ENCODE data around the gene SRBD1. TPM values are rescaled to one million over a fixed set of nuclear protein-coding genes. Genes with fewer than 3 reads are reported as not detected.
A peak's percentile ranks its signal among the peaks of the same experiment; 100 is the strongest.

Gene SRBD1
- total RNA-seq, 2 donors from 2014 or later: 11.8 to 14.4 TPM

- Histone ChIP-seq H3K9ac (ENCODE audit: low read depth in 2 of 2, low read length in 2 of 2) (no peak overlapping the region), H3K9me3 (no peaks in the 10 kb centered on the region), H3K27ac (no peak overlapping the region), H3K4me1 (no peaks in the 10 kb centered on the region), H3K36me3 (no peaks in the 10 kb centered on the region), H3K27me3 (no peaks in the 10 kb centered on the region), H3K4me3 (no peak overlapping the region)
- TF ChIP-seq CTCF (IDR thresholded peaks at IDR 0.05): no peak
- intact Hi-C loops (cut with DNase I): no loop called here
- no peak for DNase-seq
These were observed 39.1 kb downstream of the SRBD1 start for GRCh38 chr2:45571940-45572339.

GRCh38 chr2:45570671-45571334 lies 40.3 kb downstream of the SRBD1 start:
- no peaks in the 10 kb centered on the region for H3K27me3 ChIP-seq
- no peak for TF ChIP-seq CTCF (IDR thresholded peaks at IDR 0.05)
- intact Hi-C loops (cut with DNase I): no loop called here

GRCh38 chr2:45568935-45569334 lies 42.1 kb downstream of the SRBD1 start:
- no peaks in the 10 kb centered on the region for H3K27me3 ChIP-seq
- intact Hi-C loops (cut with DNase I): no loop called here
- H3K9me3 ChIP-seq: no peaks in the 10 kb centered on the region
- H3K9ac ChIP-seq (ENCODE audit: low read depth in 2 of 2, low read length in 2 of 2): no peak overlapping the region
- no peaks in the 10 kb centered on the region for H3K4me1 ChIP-seq
- no peak for TF ChIP-seq CTCF (IDR thresholded peaks at IDR 0.05)
- H3K27ac ChIP-seq: peak overlapping the region; percentile 67
- H3K4me3 ChIP-seq: no peak overlapping the region
- H3K36me3 ChIP-seq: no peaks in the 10 kb centered on the region
- no peak for DNase-seq

More at GRCh38 chr2:45570671-45571334, 40.3 kb downstream of the SRBD1 start:
- Histone ChIP-seq H3K9ac (ENCODE audit: low read depth in 2 of 2, low read length in 2 of 2) (no peak overlapping the region), H3K9me3 (no peaks in the 10 kb centered on the region), H3K4me3 (no peak overlapping the region), H3K27ac (no peak overlapping the region), H3K4me1 (no peaks in the 10 kb centered on the region), H3K36me3 (no peaks in the 10 kb centered on the region)
- no peak for DNase-seq

- H3K9me3 ChIP-seq: no peaks in the 10 kb centered on the region
- H3K9ac ChIP-seq (ENCODE audit: low read depth in 2 of 2, low read length in 2 of 2): no peak overlapping the region
- no peak for TF ChIP-seq CTCF (IDR thresholded peaks at IDR 0.05)
- H3K27ac ChIP-seq: peak overlapping the region; percentile 67
- intact Hi-C loops (cut with DNase I): no loop called here
- no peaks in the 10 kb centered on the region for H3K27me3 ChIP-seq
- DNase-seq: no peak
- H3K36me3 ChIP-seq: no peaks in the 10 kb centered on the region
- H3K4me1 ChIP-seq: no peaks in the 10 kb centered on the region
- peak overlapping the region; percentile 13 for H3K4me3 ChIP-seq
These were observed 42.9 kb downstream of the SRBD1 start for GRCh38 chr2:45567974-45568789.

GRCh38 chr2:45567288-45567963 lies 43.6 kb downstream of the SRBD1 start:
- no peak for DNase-seq
- Histone ChIP-seq H3K4me3 (peak overlapping the region; percentile 13), H3K9ac (ENCODE audit: low read depth in 2 of 2, low read length in 2 of 2) (no peak overlapping the region), H3K36me3 (no peaks in the 10 kb centered on the region), H3K4me1 (no peaks in the 10 kb centered on the region), H3K27me3 (no peaks in the 10 kb centered on the region), H3K27ac (peak overlapping the region; percentile 67), H3K9me3 (no peaks in the 10 kb centered on the region)
- intact Hi-C loops (cut with DNase I): no loop called here
- TF ChIP-seq CTCF (IDR thresholded peaks at IDR 0.05): no peak
